Hair follicular keratinocyte (primary cell): Measurements from ENCODE around the gene PCDHGA10. TPM values are rescaled to one million over a fixed set of nuclear protein-coding genes. Genes with fewer than 3 reads are reported as not detected.

Experiments used
- total RNA-seq: library from RNA; depleted of rRNA; stranded (reverse); fragments of >200 nt; gene quantifications from 2 replicates; pipeline ENCODE4 v1.2.3, GENCODE V29; 2015

PCDHGA10 gene
- total RNA-seq, 1 donor from 2014 or later, result 1.3 TPM

Other genes with a start within 250 kb of the PCDHGA10 start
- gene PCDHB7, start 240.3 kb upstream of the PCDHGA10 start, total RNA-seq, result not detected in 2 replicates
- not detected in 2 replicates for gene PCDHB8, start 235.2 kb upstream of the PCDHGA10 start, total RNA-seq
- gene PCDHB16, start 230.6 kb upstream of the PCDHGA10 start, total RNA-seq, result 0.16 TPM in 1 of 2 replicates, not detected in the other
- gene PCDHB9, start 225.8 kb upstream of the PCDHGA10 start, total RNA-seq, result 0.08 TPM in 1 of 2 replicates, not detected in the other
- under 0.01 and 0.04 TPM in 2 replicates for gene PCDHB10, start 220.6 kb upstream of the PCDHGA10 start, total RNA-seq
- not detected in 2 replicates for gene PCDHB11, start 213.4 kb upstream of the PCDHGA10 start, total RNA-seq
- gene PCDHB12, start 204.3 kb upstream of the PCDHGA10 start, total RNA-seq, result not detected in 2 replicates
- not detected in 2 replicates for gene PCDHB13, start 199.1 kb upstream of the PCDHGA10 start, total RNA-seq
- gene PCDHB14, start 189.6 kb upstream of the PCDHGA10 start, total RNA-seq, result 0.04 TPM in 1 of 2 replicates, not detected in the other
- gene PCDHB15, start 167.6 kb upstream of the PCDHGA10 start, total RNA-seq, result 0.04 and 0.08 TPM in 2 replicates
- gene SLC25A2, start 108.9 kb upstream of the PCDHGA10 start, total RNA-seq, result not detected in 2 replicates
- 28.9 and 35.5 TPM in 2 replicates for gene TAF7, start 92.2 kb upstream of the PCDHGA10 start, total RNA-seq
- gene PCDHGA1, start 82.5 kb upstream of the PCDHGA10 start, total RNA-seq, result not detected in 2 replicates
- 0.04 and 0.55 TPM in 2 replicates for gene PCDHGA2, start 74.2 kb upstream of the PCDHGA10 start, total RNA-seq
- 0.04 and 0.08 TPM in 2 replicates for gene PCDHGA3, start 69.2 kb upstream of the PCDHGA10 start, total RNA-seq
- gene PCDHGB1, start 62.9 kb upstream of the PCDHGA10 start, total RNA-seq, result 0.23 and 0.38 TPM in 2 replicates
- 0.08 and 0.15 TPM in 2 replicates for gene PCDHGA4, start 58.0 kb upstream of the PCDHGA10 start, total RNA-seq
- gene PCDHGB2, start 53.0 kb upstream of the PCDHGA10 start, total RNA-seq, result 0.08 and 0.23 TPM in 2 replicates
- gene PCDHGA5, start 48.8 kb upstream of the PCDHGA10 start, total RNA-seq, result under 0.01 TPM in 1 of 2 replicates, not detected in the other
- gene PCDHGB3, start 42.7 kb upstream of the PCDHGA10 start, total RNA-seq, result 0.31 and 0.46 TPM in 2 replicates
- 0.15 and 0.16 TPM in 2 replicates for gene PCDHGA6, start 39.1 kb upstream of the PCDHGA10 start, total RNA-seq
- 0.11 and 0.86 TPM in 2 replicates for gene PCDHGA7, start 30.2 kb upstream of the PCDHGA10 start, total RNA-seq
- 1.5 and 3.7 TPM in 2 replicates for gene PCDHGB4, start 25.3 kb upstream of the PCDHGA10 start, total RNA-seq
- 0.08 and 0.39 TPM in 2 replicates for gene PCDHGA8, start 20.4 kb upstream of the PCDHGA10 start, total RNA-seq
- gene PCDHGB5, start 15.0 kb upstream of the PCDHGA10 start, total RNA-seq, result 3.3 and 5.9 TPM in 2 replicates
- gene PCDHGA9, start 10.2 kb upstream of the PCDHGA10 start, total RNA-seq, result 0.53 and 0.70 TPM in 2 replicates
- gene PCDHGB6, start 5.0 kb upstream of the PCDHGA10 start, total RNA-seq, result 0.61 and 0.70 TPM in 2 replicates
- gene PCDHGB7, start 4.7 kb downstream of the PCDHGA10 start, total RNA-seq, result 1.3 and 2.3 TPM in 2 replicates
- gene PCDHGA11, start 8.1 kb downstream of the PCDHGA10 start, total RNA-seq, result 0.84 and 0.94 TPM in 2 replicates
- gene PCDHGA12, start 17.5 kb downstream of the PCDHGA10 start, total RNA-seq, result 1.6 and 4.0 TPM in 2 replicates
- 21.8 and 60.9 TPM in 2 replicates for gene PCDHGC3, start 63.0 kb downstream of the PCDHGA10 start, total RNA-seq
- 0.19 and 0.31 TPM in 2 replicates for gene PCDHGC4, start 72.0 kb downstream of the PCDHGA10 start, total RNA-seq
- 1.2 and 5.0 TPM in 2 replicates for gene PCDHGC5, start 76.1 kb downstream of the PCDHGA10 start, total RNA-seq
- 99.0 and 100 TPM in 2 replicates for gene DIAPH1, start 206.0 kb downstream of the PCDHGA10 start, total RNA-seq
- 51.6 and 61.5 TPM in 2 replicates for gene HDAC3, start 223.9 kb downstream of the PCDHGA10 start, total RNA-seq
- 5.6 and 15.1 TPM in 2 replicates for gene RELL2, start 224.0 kb downstream of the PCDHGA10 start, total RNA-seq
- gene FCHSD1, start 238.4 kb downstream of the PCDHGA10 start, total RNA-seq, result 9.1 and 20.4 TPM in 2 replicates